HG02840 (cell line): ENCODE results near the gene EIF4A3.

Experiments used
- ATAC-seq: cut with Tn5 transposase; IDR thresholded peaks from one replicate; pipeline ENCODE4 v1.9.1; 2021; ENCODE audit warnings: mild to moderate bottlenecking, moderate library complexity, moderate number of reproducible peaks; ENCODE audit not compliant: unreplicated experiment, low FRiP score

The EIF4A3 gene

DNA sequence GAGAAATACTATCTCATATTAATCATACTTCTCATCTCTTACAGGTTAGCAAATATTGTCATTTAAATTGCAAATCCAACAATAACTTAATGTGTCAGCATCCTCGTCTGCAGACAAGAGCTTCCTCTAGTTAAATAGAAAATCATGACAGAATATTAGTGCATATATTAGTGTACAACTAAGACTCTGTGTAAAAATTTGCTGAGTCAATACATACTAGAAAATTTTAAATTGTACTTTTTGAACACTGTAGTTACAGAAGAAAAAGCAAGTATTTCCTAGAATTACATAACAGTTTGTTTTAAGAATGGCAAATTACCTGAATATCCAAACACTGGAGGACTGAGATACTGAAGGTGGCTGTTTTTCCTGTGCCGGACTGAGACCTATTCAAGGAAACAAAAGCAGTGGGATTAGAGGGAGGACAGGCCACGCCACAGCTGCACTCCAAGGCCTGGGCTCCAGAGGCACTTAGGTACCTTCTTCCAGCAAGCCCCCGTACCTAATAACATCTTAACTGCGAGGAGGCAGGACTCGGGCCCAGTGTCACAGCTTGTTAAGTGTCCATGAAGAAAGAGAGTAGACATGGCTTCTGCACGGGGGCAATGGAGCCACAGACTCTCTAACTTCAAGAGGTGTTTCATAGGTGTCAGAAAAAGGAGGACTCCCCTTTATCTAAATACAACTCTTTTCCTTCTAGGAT, 5.3 kb downstream of the EIF4A3 start:
- ATAC-seq = no peak

DNA sequence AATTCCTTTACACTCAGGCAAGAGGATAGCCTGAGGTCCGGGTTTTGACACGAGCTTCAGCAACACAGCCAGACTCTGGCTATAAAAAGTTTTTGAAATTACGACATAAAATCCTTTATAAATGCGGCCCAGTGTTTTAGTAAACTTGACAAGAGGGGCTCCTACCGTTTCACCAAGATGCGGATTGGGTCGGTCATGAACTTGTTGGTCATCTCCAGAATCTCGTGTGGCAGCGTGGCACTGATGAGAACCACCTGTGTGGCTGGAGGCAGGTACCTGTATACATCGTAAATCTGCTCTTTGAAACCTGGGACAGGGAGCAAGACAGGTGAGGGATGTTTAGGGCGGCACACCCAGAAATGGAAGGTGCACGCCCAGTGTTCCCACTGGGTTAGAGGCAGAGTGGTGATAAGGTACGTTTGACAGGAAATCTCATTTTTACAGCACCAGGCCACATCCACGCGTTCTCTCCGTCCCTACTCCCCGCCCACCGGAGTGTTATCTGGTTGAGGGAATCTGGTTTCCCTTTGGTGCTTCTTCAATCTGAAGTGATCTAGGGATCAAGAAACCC, 8.0 kb downstream of the EIF4A3 start:
- no peak for ATAC-seq

DNA sequence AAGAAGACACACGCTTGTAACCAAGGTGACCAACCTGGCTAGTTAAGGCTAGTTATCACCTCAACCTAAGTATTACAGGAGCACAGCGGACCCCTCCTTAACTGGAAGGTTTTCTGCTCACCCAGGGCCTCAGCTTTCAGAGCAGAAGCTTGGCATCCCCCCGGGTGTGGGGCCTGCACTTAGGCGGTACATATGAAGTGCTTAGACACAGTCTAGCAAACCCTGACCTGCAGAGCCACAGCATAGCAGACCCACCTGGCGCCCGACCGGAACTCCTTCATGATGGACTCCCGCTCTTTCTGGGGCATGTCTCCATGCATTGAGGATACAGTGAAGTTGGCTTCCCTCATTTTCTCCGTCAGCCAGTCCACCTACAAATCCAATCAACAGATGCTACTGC, 9.8 kb downstream of the EIF4A3 start:
- no peak for ATAC-seq

DNA sequence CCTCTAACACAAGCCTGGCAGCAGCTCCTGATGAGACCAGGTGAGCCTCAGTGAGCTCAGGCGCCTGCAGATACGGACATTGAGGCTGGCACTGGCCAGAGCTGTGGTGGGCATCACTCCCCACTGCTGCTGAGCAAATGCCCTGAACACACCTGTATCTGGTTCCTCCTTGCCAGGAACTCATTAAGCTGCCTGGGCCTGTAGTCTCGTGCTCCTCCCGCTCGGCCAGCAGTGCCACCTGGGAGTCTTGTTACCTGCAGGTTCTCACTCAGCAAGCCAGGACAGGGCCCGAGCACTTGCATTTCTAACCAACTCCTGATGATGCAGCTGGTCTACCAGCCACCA, 13.3 kb downstream of the EIF4A3 start:
- no peak for ATAC-seq

DNA sequence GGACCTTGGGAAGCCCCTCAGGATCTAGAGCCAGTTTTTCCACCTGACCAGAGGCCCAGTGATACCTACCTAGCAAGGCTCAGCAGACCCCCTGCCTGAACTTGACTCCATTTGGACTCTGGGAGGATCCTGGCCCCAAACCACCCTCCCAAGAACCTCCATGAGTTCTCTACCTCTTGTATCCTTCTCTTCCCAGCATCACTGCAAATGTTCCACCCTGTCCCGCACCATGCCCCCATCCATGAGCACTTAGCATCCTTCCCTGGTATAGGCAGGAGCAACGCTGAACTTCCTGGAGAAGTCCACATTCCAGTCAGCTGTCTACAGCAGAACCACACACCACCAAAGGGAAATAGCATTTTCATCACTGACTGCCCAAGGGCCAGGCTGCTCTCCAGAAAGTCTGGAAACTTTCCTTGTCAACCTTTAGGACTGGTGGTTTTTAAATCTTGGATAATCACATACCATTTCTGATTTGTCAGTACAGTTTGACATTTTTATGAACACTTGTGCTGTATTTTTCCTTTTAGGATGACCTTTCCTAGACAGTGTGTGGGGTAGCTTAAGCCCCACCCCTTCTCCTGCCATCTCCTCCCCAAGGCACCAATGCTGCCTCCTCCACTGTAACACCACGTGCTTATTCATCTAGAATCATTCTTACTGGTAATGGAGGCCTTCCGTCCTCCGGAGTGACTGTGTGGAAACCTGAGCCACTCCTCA, 13.9 kb downstream of the EIF4A3 start:
- ATAC-seq = no peak

DNA sequence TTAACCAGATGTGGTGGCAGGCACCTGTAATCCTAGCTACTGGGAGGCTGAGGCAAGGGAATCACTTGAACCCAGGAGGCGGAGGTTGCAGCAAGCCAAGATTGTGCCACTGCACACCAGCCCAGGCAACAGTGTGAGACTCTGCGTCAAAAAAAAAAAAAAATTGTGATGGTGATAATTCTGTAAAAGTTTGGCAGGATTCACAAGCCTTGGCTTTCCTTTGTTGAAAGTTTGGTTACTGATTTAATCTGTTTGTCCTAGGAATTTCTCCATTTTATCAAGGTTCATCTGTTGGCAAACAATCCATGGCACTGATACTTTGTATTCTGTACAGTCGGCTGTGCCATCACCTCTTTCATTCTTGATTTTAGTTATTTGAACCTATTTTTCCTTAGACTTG, 15.9 kb downstream of the EIF4A3 start:
- ATAC-seq = no peak

DNA sequence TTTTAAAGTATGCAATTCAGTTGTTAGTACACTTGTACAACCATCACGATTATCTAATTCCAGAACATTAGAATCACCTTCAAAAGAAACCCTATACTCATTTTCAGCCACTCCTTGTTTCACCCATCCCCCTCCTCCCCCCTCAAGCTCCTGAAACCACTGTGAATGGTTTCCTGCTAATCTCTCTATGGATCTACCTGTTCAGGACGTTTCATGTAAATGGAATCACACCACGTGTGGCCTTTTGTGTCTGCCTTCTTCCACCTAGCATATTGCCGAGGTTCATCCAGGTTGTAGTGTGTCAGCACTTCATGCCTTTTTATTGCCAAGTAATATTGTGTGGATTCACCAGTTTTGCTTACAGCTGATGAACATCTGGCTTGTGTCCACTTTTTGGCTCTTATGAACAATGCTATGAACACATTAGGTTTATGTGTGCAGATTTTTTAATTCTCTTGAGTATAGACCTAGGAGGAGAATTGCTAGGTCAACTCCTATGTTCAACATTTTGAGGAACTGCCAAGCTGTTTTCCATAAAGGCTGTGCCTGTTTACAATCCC, 17.8 kb downstream of the EIF4A3 start:
- no peak for ATAC-seq

DNA sequence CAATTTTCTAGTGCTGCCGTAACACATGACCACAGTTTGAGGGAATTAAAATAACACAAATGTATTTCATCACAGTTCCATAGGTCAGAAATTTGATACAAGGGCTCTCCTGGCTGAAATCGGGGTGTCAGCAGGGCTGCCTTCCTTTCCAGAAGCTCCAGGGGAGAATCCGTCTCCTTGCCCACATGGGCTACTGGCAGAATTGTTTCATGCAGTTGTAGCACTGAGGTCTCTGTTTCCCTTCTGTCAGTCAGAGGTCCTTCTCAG, 20.5 kb downstream of the EIF4A3 start:
- ATAC-seq = no peak

DNA sequence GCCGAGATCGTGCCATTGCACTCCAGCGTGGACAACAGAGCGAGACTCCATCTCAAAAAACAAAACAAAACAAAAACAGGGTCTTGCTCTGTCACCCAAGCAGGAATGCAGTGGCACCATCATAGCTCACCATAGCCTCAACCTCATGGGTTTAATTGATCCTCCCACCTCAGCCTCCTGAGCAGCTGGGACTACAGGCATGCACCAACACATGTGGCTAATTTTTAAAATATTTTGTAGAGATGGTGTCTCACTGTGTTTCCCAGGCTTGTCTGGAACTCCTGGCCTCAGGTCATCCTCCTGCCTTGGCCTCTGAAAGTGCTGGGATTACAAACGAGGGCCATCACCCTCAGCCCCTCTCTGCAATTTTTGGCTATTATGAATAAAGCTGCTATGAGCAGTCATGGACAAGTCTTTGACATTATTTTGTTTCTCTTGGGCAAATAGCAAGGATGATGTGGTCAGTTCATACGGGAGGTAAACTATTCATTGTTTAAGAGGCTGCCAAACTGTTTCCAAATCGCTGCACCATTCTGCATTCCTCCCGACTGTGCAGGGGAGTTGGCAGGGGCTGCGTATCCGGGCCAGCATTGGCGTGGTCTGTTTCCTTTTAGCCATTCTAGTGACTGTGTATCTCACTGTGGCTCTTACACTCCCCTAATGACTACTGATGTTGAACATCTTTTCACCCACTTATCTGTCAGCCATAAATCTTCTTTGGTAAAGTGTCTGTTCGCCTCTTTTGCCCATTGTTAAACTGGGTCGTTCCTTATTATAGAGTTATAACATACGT, 21.1 kb downstream of the EIF4A3 start:
- ATAC-seq = no peak

DNA sequence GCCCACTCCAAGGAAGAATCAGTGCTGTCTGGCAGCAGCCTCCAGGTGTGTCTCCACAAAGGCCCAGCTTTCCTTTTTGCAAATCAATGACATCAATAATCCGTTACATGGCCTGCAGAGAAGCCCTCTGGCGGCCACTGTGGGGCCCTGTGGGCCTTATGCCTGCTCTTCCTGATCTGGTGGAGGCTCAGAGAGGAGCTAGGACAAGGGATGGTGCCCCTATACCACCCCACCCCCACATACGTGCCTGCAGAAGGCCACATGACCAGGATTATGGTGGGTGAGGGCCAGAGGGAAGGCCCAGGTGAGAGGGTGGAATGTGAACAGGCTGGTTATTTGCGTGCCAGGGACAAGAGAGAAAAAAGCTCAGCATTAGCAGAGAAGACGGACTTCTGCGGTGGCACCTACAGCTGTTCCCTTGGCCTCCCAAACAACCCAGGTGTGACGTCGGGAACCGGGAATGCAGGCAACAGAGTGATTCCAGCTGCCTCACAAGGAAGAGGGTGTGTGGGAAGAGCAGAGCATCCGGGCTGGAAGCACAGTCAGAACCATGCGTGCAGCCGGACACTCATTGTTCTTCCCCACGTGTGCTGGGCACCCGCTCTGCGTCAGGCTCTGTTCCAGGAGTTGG, 22.5 kb downstream of the EIF4A3 start:
- no peak for ATAC-seq

DNA sequence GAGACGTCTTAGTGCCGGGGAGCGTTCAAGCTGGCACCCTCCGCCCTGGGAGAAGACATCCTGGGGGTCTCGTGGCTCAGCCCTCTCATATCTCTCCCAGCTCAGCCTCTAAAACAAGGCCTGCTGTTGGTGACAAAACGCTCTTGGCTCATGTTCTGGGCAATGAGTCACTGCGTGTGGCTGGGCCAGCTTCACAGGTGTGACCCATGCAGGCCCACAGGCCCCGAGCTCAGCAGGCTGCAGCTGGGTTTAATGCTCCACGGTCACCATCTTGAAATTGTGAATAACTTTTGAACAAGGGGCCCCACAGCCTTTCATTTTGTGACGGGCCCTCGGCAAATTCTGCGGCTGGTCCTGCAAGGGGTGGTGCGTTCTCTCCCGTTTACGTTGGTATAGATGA, 23.1 kb downstream of the EIF4A3 start:
- no peak for ATAC-seq

DNA sequence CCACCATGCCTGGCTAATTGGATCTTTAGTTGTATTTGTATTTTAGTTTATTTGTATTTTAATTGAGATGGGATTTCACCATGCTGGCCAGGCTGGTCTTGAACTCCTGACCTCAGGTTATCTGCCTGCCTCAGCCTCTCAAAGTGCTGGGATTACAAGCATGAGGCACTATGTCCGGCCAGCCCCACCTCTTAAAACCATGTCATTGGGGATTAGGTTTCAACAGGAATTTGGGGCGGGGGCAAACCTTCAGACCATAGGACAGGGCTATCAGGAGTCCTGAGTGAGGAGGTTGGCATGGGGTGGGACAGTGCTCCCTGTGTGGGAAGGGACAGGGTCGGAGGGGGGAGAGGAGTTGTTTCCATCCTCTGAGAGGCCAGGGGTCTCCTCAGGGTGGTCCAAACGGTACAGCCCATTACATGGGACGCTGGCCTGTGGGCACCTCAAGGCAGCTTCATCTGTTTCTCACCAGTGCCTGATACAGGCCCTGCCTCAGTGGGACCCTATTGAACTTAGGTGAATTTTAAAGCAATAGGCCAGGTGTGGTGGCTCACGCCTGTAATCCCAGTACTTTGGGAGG, 23.9 kb downstream of the EIF4A3 start:
- ATAC-seq = no peak

DNA sequence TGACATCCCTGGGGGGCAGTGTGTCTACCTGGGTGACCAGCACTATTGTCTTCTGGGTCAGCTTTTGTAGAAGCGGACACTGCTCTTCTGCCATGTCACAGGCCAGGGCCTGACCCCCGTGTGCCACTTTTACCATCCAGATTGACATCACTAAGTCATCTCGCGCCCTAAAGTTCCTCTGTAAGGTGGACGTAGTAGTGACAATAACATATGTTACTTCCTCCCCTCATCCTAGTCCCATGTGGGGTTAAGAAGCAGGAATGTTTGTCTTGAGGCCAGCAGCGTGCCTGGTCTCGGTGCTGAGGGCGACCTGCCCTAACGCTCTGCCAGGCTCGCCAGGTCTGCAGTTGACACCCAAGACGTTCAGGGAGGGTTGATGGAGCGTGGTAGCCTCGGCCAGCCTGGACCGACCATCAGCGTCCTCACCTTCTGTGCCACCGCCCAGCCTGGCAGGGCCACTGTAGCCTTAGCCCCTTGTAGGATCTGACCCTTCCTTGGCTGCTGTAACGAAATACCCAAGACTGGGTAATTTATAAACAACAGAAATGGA, 24.8 kb downstream of the EIF4A3 start:
- no peak for ATAC-seq

DNA sequence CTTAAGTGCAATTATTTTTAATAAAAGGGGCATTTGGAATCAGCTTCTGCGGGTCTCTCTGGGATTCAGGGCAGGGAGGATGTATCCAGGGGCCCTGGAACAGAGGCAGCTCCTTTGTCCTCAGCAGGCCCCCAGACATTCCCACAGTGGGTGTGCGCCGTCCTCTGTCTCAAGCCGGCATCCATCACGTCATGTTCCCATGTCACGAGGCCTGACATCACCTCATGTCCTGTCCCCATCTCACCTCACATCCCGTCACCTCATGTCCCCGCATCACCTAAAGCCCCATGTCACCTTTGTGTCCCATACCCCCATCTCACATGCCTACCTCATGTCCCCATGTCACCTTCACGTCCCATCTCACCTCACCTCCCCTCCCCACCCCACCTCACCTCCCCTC, 27.1 kb downstream of the EIF4A3 start:
- no peak for ATAC-seq

DNA sequence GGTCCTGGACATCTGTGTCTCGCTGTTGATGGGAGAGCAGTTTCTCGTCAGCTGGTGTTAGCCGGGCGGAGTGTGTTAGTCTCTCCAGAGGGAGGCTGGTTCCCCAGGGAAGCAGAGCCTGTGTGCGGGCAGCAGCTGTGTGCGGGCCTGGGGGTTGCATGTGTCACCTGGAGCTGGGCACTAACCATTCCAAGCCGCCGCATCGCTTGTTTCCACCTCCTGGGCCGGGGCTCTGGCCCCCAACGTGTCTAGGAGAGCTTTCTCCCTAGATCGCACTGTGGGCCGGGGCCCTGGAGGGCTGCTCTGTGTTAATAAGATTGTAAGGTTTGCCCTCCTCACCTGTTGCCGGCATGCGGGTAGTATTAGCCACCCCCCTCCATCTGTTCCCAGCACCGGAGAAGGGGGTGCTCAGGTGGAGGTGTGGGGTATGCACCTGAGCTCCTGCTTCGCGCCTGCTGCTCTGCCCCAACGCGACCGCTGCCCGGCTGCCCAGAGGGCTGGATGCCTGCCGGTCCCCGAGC, 27.6 kb downstream of the EIF4A3 start:
- no peak for ATAC-seq

DNA sequence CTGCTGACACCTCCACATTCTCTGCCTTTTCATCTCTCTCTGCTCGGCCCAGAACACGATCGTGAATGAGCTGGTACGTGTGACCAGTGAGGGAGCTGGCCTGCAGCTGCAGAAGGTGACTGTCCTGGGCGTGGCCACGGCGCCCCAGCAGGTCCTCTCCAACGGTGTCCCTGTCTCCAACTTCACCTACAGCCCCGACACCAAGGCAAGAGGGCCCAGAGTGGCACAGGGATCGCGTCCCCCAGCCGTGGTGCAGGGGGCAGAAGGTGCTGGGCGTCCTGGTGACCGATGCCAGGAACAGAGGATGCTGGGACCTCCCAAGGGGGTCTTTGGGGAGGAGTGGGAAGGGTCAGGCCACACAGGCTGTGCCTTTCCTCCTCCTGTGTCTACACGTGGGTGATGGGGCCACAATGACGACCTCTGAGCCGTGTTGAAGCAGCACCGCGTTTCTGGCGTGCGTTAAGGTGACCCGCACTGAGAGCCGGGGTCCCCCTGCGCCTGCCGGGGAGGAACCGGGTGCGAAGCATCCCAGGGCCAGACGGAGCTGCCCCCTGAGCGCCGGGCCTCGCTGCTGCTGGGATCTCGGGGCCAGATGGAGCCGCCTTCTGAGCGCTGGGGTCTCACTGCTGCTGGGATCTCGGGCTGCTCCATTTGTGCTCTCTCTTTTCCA, 28.2 kb downstream of the EIF4A3 start:
- no peak for ATAC-seq

DNA sequence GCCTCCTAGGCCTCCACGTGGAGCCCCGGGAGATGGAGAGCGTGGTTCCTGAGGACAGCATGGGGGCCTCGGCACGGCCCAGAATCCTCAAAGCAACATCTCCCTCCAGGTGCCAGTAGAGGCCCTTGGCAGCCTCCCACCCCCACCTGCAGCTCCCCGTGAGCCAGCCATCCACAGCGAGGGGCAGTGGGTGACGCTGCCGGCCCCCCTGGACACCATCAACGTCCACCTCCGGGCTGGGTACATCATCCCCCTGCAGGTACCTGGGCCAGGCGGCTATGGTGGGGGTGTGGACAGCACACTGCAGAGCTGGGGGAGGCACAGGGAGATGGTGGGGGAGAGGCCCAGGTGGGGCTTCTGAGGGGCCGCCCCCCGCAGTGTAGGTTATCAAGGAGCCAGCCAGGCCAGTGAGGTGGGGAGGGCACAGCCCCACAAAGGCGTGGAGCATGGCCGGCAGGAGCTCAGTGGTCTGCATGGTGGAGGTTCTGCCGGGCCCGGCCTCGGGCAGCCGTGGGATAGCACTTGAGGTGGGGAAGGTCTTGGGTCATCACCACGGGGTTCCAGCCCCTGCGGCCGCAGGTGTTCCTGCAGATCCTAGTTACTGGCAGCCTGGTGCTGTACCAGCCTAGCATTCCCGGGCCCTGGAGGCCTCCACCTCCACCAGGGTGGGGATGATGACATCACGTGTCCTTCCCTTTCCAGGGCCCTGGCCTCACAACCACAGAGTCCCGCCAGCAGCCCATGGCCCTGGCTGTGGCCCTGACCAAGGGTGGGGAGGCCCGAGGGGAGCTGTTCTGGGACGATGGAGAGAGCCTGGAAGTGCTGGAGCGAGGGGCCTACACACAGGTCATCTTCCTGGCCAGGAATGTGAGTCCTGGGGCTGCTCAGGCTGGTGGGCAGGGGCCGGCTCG, 29.2 kb downstream of the EIF4A3 start:
- no peak for ATAC-seq

DNA sequence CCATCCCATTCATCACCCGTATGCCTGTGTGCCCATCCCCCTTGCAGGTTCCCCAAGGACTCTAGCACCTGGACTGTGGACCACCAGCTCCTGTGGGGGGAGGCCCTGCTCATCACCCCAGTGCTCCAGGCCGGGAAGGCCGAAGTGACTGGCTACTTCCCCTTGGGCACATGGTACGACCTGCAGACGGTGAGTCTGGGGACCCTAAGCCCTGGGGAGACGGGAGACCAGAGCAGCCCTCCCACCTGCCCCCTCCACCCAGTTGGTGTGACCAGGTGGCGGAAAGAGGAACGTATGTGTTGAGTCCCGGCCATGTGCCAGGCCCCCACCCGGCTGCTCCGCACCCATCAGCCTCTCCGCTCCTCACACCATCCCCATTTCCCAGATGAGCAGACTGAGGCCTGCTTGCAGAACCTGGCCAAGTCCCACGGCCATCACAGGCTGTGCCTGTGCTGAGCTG, 30.0 kb downstream of the EIF4A3 start:
- no peak for ATAC-seq
